Central memory CD4-positive, alpha-beta T cell (primary cell): ENCODE data around the gene COA3.
"Not testable (repeated sequence)": the region's sequence is repeated elsewhere in the genome, so short reads cannot be mapped to it uniquely, and the experiment has no call there.

Source experiments
- DNase-seq: peaks from one replicate; pipeline ENCODE4 v3.0.0; 2022

The COA3 gene

GRCh38 chr17:42780851-42781638 is 17.5 kb downstream of the COA3 start:
- no peak for DNase-seq

GRCh38 chr17:42779936-42780850 is 18.3 kb downstream of the COA3 start, which contains the start of gene WNK4:
WNK4 (plus strand) TSS chr17:42780610; CDS start chr17:42780699, 89 bp downstream.
- no peak for DNase-seq

GRCh38 chr17:42779304-42779935 is 19.1 kb downstream of the COA3 start:
- DNase-seq = no peak

- no peak for DNase-seq
Measured at GRCh38 chr17:42778570-42778969, 19.9 kb downstream of the COA3 start.

GRCh38 chr17:42775534-42776098 is 22.9 kb downstream of the COA3 start:
- no peak for DNase-seq

GRCh38 chr17:42774066-42774745 is 24.3 kb downstream of the COA3 start:
- no peak for DNase-seq

- DNase-seq = peak; percentile 64
Measured at GRCh38 chr17:42773290-42774035, 25.0 kb downstream of the COA3 start, which contains the start of gene VPS25. VPS25 (plus strand) TSS chr17:42773449; CDS start chr17:42773476, 27 bp downstream.

GRCh38 chr17:42772945-42773289 is 25.6 kb downstream of the COA3 start:
- no peak for DNase-seq

GRCh38 chr17:42769964-42770363 is 28.5 kb downstream of the COA3 start:
- not testable (repeated sequence) for DNase-seq

- DNase-seq = not testable (repeated sequence)
Measured at GRCh38 chr17:42768006-42768405, 30.5 kb downstream of the COA3 start.

GRCh38 chr17:42767512-42767911 is 31.0 kb downstream of the COA3 start:
- no peak for DNase-seq

GRCh38 chr17:42766124-42766523 is 32.4 kb downstream of the COA3 start:
- no peak for DNase-seq

- no peak for DNase-seq
Measured at GRCh38 chr17:42761638-42762037, 36.9 kb downstream of the COA3 start.

GRCh38 chr17:42760652-42761581 is 37.6 kb downstream of the COA3 start, which contains the start of gene RAMP2:
RAMP2 (plus strand) TSS chr17:42761227; CDS start chr17:42761262, 35 bp downstream.
- DNase-seq = no peak

- DNase-seq = no peak
Measured at GRCh38 chr17:42759982-42760651, 38.4 kb downstream of the COA3 start.

- DNase-seq = no peak
Measured at GRCh38 chr17:42754782-42755181, 43.7 kb downstream of the COA3 start.

- DNase-seq = no peak
Measured at GRCh38 chr17:42751628-42752027, 46.9 kb downstream of the COA3 start.

GRCh38 chr17:42750739-42751344 is 47.7 kb downstream of the COA3 start:
- DNase-seq = no peak
